Measurements from ENCODE around the gene SIGLECL1.

Gene SIGLECL1

GRCh38 chr19:51295382-51296126 is 44.7 kb downstream of the SIGLECL1 start:
- DNase-seq (ENCODE audit: low read depth in 2 of 2): no peak

GRCh38 chr19:51296336-51297093 is 45.6 kb downstream of the SIGLECL1 start:
- no peak for DNase-seq (ENCODE audit: low read depth in 2 of 2)

- no peak for DNase-seq (ENCODE audit: low read depth in 2 of 2)
Measured at GRCh38 chr19:51297406-51297805, 46.5 kb downstream of the SIGLECL1 start.

- no peak for DNase-seq (ENCODE audit: low read depth in 2 of 2)
Measured at GRCh38 chr19:51301266-51301665, 50.4 kb downstream of the SIGLECL1 start.

GRCh38 chr19:51305479-51305878 is 54.6 kb downstream of the SIGLECL1 start:
- no peak for DNase-seq (ENCODE audit: low read depth in 2 of 2)

- DNase-seq (ENCODE audit: low read depth in 2 of 2): no peak
Measured at GRCh38 chr19:51311351-51312257, 60.7 kb downstream of the SIGLECL1 start, which contains the start of gene IGLON5. Gene IGLON5 (plus strand): TSS chr19:51311644. CDS start chr19:51311848, 204 bp downstream.

- no peak for DNase-seq (ENCODE audit: low read depth in 2 of 2)
Measured at GRCh38 chr19:51316688-51317087, 65.8 kb downstream of the SIGLECL1 start.

- DNase-seq (ENCODE audit: low read depth in 2 of 2): no peak
Measured at GRCh38 chr19:51317376-51317775, 66.5 kb downstream of the SIGLECL1 start.

- no peak for DNase-seq (ENCODE audit: low read depth in 2 of 2)
Measured at GRCh38 chr19:51317968-51318367, 67.1 kb downstream of the SIGLECL1 start.

All from activated CD8-positive, alpha-beta memory T cell treated with anti-CD3 and anti-CD28 coated beads for 4 hours (primary cell).